Kidney (tissue), 14 donors: ENCODE data around the gene UFM1. TPM values are rescaled to one million over a fixed set of nuclear protein-coding genes. Genes with fewer than 3 reads are reported as not detected.

Experiments used
- DNase-seq, 5 donors: peaks; one replicate each; pipeline ENCODE4 v3.0.0-alpha.2; 2013 to 2020
- FAIRE-seq: peaks from 2 replicates; lab custom pipeline; 2012; peaks lifted over from hg19 to GRCh38; lab: Jason Lieb, UNC
- H3K27ac ChIP-seq, 2 donors: one replicate each; pipeline ENCODE4 v1.7.0; 2013; ENCODE audit warnings: low read depth in 2 of 2, low read length in 2 of 2, inconsistent platforms in 1 of 2
- H3K27me3 ChIP-seq: one replicate; pipeline ENCODE4 v1.7.1; 2013; ENCODE audit warnings: low read length, inconsistent platforms; ENCODE audit not compliant: control insufficient read depth, insufficient read depth
- H3K36me3 ChIP-seq, 3 donors: one replicate each; pipeline versions ENCODE4 v1.7.0 to v1.7.1; 2013; ENCODE audit warnings: low read length in 3 of 3, control low read depth in 1 of 3, inconsistent platforms in 1 of 3; ENCODE audit not compliant: insufficient read depth in 3 of 3, control insufficient read depth in 2 of 3
- H3K4me1 ChIP-seq, 3 donors: one replicate each; pipeline versions ENCODE4 v1.7.0 to v1.7.1; 2013; ENCODE audit warnings: low read length in 3 of 3, inconsistent platforms in 1 of 3, low read depth in 1 of 3; ENCODE audit not compliant: control insufficient read depth in 2 of 3, insufficient read depth in 2 of 3
- H3K4me3 ChIP-seq, 3 donors: one replicate each; pipeline versions ENCODE4 v1.7.0 to v1.8.1; 2013; ENCODE audit warnings: low read length in 3 of 3, control low read depth in 1 of 3, inconsistent platforms in 1 of 3
- H3K9ac ChIP-seq, 3 donors: one replicate each; pipeline versions ENCODE4 v1.7.0 to v1.7.1; 2013; ENCODE audit warnings: low read length in 3 of 3, control low read depth in 1 of 3, inconsistent platforms in 1 of 3
- H3K9me3 ChIP-seq, 3 donors: one replicate each; pipeline versions ENCODE4 v1.7.0 to v1.7.1; 2013; ENCODE audit warnings: low read length in 3 of 3, control low read depth in 1 of 3, inconsistent platforms in 1 of 3; ENCODE audit not compliant: control insufficient read depth in 2 of 3, insufficient read depth in 1 of 3
- intact Hi-C: fragments of 100-400 bp; cut with DNase I; formaldehyde crosslinking; loops from one replicate; pipeline ENCODE4 v1.11.1; 2022
- polyA plus RNA-seq: library from polyadenylated mRNA; stranded (reverse); fragments of 350-450 nt; fragmentation: Illumina TruSeq; extraction: RNeasy Lipid Tissue Mini Kit (QIAGEN cat#74804); gene quantifications from one replicate; pipeline ENCODE4 v1.2.3, GENCODE V29; 2014; ENCODE audit warnings: low read depth, low replicate concordance; ENCODE audit not compliant: insufficient read depth
- total RNA-seq: library from RNA; stranded (reverse); fragmentation: NEBNext Ultra II Directional; extraction: Animal tissue kit (Norgen Biotek cat#: 25700); gene quantifications from one replicate; pipeline ENCODE4 v1.2.1, GENCODE V29; 2021
- TF ChIP-seq, protein P1 (sequence below): IDR thresholded peaks from 3 replicates; pipeline ENCODE4 v1.5.1; 2012; ENCODE audit warnings: mild to moderate bottlenecking, moderate library complexity, borderline replicate concordance; ENCODE audit not compliant: insufficient read depth; ENCODE audit errors: extremely low read depth
- donor health status: control.
- donor health status: control.
- donor health status: control.
- donor health status: control.
- donor health status: control.
- donor health status: DM: yes; HTN: yes; CAD: no.
- donor health status: Normal renal cell carcinoma (clear cell type).

The UFM1 gene
- total and polyA plus RNA-seq, 2 donors from 2014 or later = 39.1 to 60.7 TPM

GRCh38 chr13:38386421-38386820 lies 36.8 kb downstream of the UFM1 start:
- intact Hi-C loops = no loop called here
- H3K4me3 ChIP-seq = peak overlapping the region in 1 of 3 donors; percentile 12
- H3K4me1 ChIP-seq = peaks cover 0 to 4% (median 0%) of the 10 kb centered on the region in 3 donors
- no peaks in the 10 kb centered on the region for H3K36me3 ChIP-seq
- no peaks in the 10 kb centered on the region for H3K27me3 ChIP-seq
- DNase-seq = no peak
- H3K27ac ChIP-seq = no peak overlapping the region
- no peak for FAIRE-seq
- no peaks in the 10 kb centered on the region for H3K9me3 ChIP-seq
- no peak overlapping the region for H3K9ac ChIP-seq
- TF ChIP-seq, protein P1, sequence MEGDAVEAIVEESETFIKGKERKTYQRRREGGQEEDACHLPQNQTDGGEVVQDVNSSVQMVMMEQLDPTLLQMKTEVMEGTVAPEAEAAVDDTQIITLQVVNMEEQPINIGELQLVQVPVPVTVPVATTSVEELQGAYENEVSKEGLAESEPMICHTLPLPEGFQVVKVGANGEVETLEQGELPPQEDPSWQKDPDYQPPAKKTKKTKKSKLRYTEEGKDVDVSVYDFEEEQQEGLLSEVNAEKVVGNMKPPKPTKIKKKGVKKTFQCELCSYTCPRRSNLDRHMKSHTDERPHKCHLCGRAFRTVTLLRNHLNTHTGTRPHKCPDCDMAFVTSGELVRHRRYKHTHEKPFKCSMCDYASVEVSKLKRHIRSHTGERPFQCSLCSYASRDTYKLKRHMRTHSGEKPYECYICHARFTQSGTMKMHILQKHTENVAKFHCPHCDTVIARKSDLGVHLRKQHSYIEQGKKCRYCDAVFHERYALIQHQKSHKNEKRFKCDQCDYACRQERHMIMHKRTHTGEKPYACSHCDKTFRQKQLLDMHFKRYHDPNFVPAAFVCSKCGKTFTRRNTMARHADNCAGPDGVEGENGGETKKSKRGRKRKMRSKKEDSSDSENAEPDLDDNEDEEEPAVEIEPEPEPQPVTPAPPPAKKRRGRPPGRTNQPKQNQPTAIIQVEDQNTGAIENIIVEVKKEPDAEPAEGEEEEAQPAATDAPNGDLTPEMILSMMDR = no peak

GRCh38 chr13:38391341-38391740 lies 41.7 kb downstream of the UFM1 start:
- peaks cover 0 to 2% (median 0%) of the 10 kb centered on the region in 3 donors for H3K4me1 ChIP-seq
- TF ChIP-seq, protein P1 = no peak
- H3K27me3 ChIP-seq = no peaks in the 10 kb centered on the region
- H3K9ac ChIP-seq = no peak overlapping the region
- H3K4me3 ChIP-seq = no peak overlapping the region
- no peak for FAIRE-seq
- H3K36me3 ChIP-seq = no peaks in the 10 kb centered on the region
- intact Hi-C loops = no loop called here
- DNase-seq = no peak
- H3K27ac ChIP-seq = no peak overlapping the region
- no peaks in the 10 kb centered on the region for H3K9me3 ChIP-seq

GRCh38 chr13:38394777-38395496 lies 45.3 kb downstream of the UFM1 start:
- H3K4me3 ChIP-seq = no peak overlapping the region
- no peaks in the 10 kb centered on the region for H3K36me3 ChIP-seq
- H3K27ac ChIP-seq = no peak overlapping the region
- DNase-seq = peak in 3 of 5 donors; percentile 56 to 86 (median 84)
- no peaks in the 10 kb centered on the region for H3K9me3 ChIP-seq
- H3K4me1 ChIP-seq = peaks cover 0 to 2% (median 0%) of the 10 kb centered on the region in 3 donors
- H3K27me3 ChIP-seq = no peaks in the 10 kb centered on the region
- no peak for FAIRE-seq
- intact Hi-C loops = no loop called here
- no peak overlapping the region for H3K9ac ChIP-seq
- TF ChIP-seq, protein P1 = no peak
